GM12891 (cell line): ENCODE results near the gene SIM2.

Experiments
- PAX5 ChIP-seq: IDR thresholded peaks from 2 replicates; pipeline ENCODE4 v1.6.1; 2011; ENCODE audit warnings: low read length, moderate library complexity, mild to moderate bottlenecking; ENCODE audit not compliant: insufficient read depth, severe bottlenecking
- POLR2A ChIP-seq: IDR thresholded peaks from 2 replicates; pipeline ENCODE4 v1.6.1; 2011; ENCODE audit warnings: low read depth, low read length, control low read depth
- POLR2AphosphoS5 ChIP-seq: IDR thresholded peaks from 2 replicates; pipeline ENCODE4 v1.6.1; 2011; ENCODE audit warnings: low read depth, low read length, control low read depth
- POU2F2 ChIP-seq: IDR thresholded peaks from 2 replicates; pipeline ENCODE4 v1.6.1; 2011; ENCODE audit warnings: low read depth, mild to moderate bottlenecking, control low read depth, low read length, moderate library complexity
- SPI1 ChIP-seq: IDR thresholded peaks from 2 replicates; pipeline ENCODE4 v1.6.1; 2011; ENCODE audit warnings: low read depth, low read length, control low read depth
- TAF1 ChIP-seq: IDR thresholded peaks from 2 replicates; pipeline ENCODE4 v1.6.1; 2011; ENCODE audit warnings: low read depth, low read length, control low read depth

GRCh38 chr21:36664662-36664990 lies 34.3 kb upstream of the SIM2 start:
- no peak for TF ChIP-seq POLR2A
- no peak for TF ChIP-seq POLR2AphosphoS5
- TF ChIP-seq SPI1: no peak
- no peak for TF ChIP-seq TAF1
- no peak for TF ChIP-seq PAX5
- no peak for TF ChIP-seq POU2F2
